Hepatocyte (in vitro differentiated cells): Measurements from ENCODE around the gene KCNN1.

ENCODE experiments used
- CTCF ChIP-seq: fragments of 200-600 bp; sonication (generic); IDR thresholded peaks from 2 replicates; pipeline ENCODE4 v1.5.1; 2016; ENCODE audit warnings: antibody characterized with exemption, mild to moderate bottlenecking; ENCODE audit not compliant: poor library complexity
- EZH2 ChIP-seq: fragments of 200-600 bp; sonication (generic); IDR thresholded peaks from 2 replicates; pipeline ENCODE4 v1.6.1; 2016; ENCODE audit warnings: antibody characterized with exemption, mild to moderate bottlenecking, borderline replicate concordance
- EZH2phosphoT487 ChIP-seq: fragments of 200-600 bp; sonication (generic); IDR thresholded peaks from one replicate; pipeline ENCODE4 v1.6.1; 2018; ENCODE audit warnings: antibody characterized with exemption, mild to moderate bottlenecking, low read depth, moderate library complexity; ENCODE audit not compliant: unreplicated experiment, severe bottlenecking

- TF ChIP-seq CTCF = no peak
- no peak for TF ChIP-seq EZH2
- no peak for TF ChIP-seq EZH2phosphoT487
Observed at GRCh38 chr19:17953869-17954268, 13.0 kb upstream of the KCNN1 start.
